ENCODE results near the gene MAP4K3.

MAP4K3 gene

GRCh38 chr2:39218391-39218790, 218.7 kb downstream of the MAP4K3 start:
- no peak for DNase-seq
- intact Hi-C loops (cut with DNase I): no loop called here

- DNase-seq: no peak
- intact Hi-C loops (cut with DNase I): no loop called here
Measured at GRCh38 chr2:39217192-39217550, 219.9 kb downstream of the MAP4K3 start.

- no peak for DNase-seq
Measured at GRCh38 chr2:39216346-39217191, 220.5 kb downstream of the MAP4K3 start.

GRCh38 chr2:39215545-39215944, 221.5 kb downstream of the MAP4K3 start:
- no peak for DNase-seq
- intact Hi-C loops (cut with DNase I): no loop called here

More at GRCh38 chr2:39216346-39217191, 220.5 kb downstream of the MAP4K3 start:
- intact Hi-C loops (cut with DNase I): no loop called here

GRCh38 chr2:39213015-39213414, 224.1 kb downstream of the MAP4K3 start:
- DNase-seq: no peak
- intact Hi-C loops (cut with DNase I): no loop called here

- no peak for DNase-seq
- intact Hi-C loops (cut with DNase I): no loop called here
Measured at GRCh38 chr2:39210846-39211245, 226.2 kb downstream of the MAP4K3 start.

GRCh38 chr2:39203382-39203781, 233.7 kb downstream of the MAP4K3 start:
- no peak for DNase-seq
- intact Hi-C loops (cut with DNase I): no loop called here

GRCh38 chr2:39202639-39203369, 234.3 kb downstream of the MAP4K3 start:
- no peak for DNase-seq
- intact Hi-C loops (cut with DNase I): no loop called here
